ENCODE results near the gene SCN9A. TPM values are rescaled to one million over a fixed set of nuclear protein-coding genes. Genes with fewer than 3 reads are reported as not detected.

SCN9A gene
- total and polyA plus RNA-seq, 2 of the 8 experiments (the other 6 are each of a cell fraction or from before 2014, with no cell fraction given) = 1.6 to 6.2 TPM

DNA sequence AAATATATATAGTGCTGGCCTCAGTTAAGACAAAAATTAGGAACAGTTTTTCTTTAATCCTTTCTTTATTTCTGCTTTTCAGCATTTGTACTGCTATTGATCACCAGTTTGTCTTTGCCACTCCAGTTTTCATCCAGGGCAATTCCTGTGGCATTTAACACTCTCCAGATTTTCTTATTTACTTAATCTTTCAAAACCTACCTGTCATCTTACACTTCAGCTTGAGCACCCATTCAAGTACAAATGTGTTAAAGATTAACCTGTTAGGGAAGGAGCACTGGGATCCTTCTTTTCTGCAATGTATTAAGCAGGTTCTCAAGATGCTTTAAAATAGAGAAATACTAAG, 146.1 kb downstream of the SCN9A start (continued):
- TF ChIP-seq, protein P1, sequence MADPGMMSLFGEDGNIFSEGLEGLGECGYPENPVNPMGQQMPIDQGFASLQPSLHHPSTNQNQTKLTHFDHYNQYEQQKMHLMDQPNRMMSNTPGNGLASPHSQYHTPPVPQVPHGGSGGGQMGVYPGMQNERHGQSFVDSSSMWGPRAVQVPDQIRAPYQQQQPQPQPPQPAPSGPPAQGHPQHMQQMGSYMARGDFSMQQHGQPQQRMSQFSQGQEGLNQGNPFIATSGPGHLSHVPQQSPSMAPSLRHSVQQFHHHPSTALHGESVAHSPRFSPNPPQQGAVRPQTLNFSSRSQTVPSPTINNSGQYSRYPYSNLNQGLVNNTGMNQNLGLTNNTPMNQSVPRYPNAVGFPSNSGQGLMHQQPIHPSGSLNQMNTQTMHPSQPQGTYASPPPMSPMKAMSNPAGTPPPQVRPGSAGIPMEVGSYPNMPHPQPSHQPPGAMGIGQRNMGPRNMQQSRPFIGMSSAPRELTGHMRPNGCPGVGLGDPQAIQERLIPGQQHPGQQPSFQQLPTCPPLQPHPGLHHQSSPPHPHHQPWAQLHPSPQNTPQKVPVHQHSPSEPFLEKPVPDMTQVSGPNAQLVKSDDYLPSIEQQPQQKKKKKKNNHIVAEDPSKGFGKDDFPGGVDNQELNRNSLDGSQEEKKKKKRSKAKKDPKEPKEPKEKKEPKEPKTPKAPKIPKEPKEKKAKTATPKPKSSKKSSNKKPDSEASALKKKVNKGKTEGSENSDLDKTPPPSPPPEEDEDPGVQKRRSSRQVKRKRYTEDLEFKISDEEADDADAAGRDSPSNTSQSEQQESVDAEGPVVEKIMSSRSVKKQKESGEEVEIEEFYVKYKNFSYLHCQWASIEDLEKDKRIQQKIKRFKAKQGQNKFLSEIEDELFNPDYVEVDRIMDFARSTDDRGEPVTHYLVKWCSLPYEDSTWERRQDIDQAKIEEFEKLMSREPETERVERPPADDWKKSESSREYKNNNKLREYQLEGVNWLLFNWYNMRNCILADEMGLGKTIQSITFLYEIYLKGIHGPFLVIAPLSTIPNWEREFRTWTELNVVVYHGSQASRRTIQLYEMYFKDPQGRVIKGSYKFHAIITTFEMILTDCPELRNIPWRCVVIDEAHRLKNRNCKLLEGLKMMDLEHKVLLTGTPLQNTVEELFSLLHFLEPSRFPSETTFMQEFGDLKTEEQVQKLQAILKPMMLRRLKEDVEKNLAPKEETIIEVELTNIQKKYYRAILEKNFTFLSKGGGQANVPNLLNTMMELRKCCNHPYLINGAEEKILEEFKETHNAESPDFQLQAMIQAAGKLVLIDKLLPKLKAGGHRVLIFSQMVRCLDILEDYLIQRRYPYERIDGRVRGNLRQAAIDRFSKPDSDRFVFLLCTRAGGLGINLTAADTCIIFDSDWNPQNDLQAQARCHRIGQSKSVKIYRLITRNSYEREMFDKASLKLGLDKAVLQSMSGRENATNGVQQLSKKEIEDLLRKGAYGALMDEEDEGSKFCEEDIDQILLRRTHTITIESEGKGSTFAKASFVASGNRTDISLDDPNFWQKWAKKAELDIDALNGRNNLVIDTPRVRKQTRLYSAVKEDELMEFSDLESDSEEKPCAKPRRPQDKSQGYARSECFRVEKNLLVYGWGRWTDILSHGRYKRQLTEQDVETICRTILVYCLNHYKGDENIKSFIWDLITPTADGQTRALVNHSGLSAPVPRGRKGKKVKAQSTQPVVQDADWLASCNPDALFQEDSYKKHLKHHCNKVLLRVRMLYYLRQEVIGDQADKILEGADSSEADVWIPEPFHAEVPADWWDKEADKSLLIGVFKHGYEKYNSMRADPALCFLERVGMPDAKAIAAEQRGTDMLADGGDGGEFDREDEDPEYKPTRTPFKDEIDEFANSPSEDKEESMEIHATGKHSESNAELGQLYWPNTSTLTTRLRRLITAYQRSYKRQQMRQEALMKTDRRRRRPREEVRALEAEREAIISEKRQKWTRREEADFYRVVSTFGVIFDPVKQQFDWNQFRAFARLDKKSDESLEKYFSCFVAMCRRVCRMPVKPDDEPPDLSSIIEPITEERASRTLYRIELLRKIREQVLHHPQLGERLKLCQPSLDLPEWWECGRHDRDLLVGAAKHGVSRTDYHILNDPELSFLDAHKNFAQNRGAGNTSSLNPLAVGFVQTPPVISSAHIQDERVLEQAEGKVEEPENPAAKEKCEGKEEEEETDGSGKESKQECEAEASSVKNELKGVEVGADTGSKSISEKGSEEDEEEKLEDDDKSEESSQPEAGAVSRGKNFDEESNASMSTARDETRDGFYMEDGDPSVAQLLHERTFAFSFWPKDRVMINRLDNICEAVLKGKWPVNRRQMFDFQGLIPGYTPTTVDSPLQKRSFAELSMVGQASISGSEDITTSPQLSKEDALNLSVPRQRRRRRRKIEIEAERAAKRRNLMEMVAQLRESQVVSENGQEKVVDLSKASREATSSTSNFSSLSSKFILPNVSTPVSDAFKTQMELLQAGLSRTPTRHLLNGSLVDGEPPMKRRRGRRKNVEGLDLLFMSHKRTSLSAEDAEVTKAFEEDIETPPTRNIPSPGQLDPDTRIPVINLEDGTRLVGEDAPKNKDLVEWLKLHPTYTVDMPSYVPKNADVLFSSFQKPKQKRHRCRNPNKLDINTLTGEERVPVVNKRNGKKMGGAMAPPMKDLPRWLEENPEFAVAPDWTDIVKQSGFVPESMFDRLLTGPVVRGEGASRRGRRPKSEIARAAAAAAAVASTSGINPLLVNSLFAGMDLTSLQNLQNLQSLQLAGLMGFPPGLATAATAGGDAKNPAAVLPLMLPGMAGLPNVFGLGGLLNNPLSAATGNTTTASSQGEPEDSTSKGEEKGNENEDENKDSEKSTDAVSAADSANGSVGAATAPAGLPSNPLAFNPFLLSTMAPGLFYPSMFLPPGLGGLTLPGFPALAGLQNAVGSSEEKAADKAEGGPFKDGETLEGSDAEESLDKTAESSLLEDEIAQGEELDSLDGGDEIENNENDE (IDR thresholded peaks at IDR 0.05; ENCODE audit: insufficient replicate concordance, low read length) = no peak
- TF ChIP-seq EP300 (IDR thresholded peaks at IDR 0.05; ENCODE audit: borderline replicate concordance in 1 of 2, low read depth in 2 of 2, low read length in 2 of 2) = no peak
- no peak for TF ChIP-seq SIN3A (conservative IDR thresholded peaks at IDR 0.05 in 1 of 2, IDR thresholded peaks at IDR 0.05 in 1 of 2; ENCODE audit: low read depth in 1 of 2, low read length in 2 of 2)
- TF ChIP-seq YY1 (IDR thresholded peaks at IDR 0.05; ENCODE audit: low read depth, low read length) = no peak
- TF ChIP-seq RXRA (IDR thresholded peaks at IDR 0.05; ENCODE audit: insufficient read depth, low read depth, low read length) = no peak
- TF ChIP-seq, protein P2, sequence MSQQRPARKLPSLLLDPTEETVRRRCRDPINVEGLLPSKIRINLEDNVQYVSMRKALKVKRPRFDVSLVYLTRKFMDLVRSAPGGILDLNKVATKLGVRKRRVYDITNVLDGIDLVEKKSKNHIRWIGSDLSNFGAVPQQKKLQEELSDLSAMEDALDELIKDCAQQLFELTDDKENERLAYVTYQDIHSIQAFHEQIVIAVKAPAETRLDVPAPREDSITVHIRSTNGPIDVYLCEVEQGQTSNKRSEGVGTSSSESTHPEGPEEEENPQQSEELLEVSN (IDR thresholded peaks at IDR 0.05) = no peak
- no peak for TF ChIP-seq SP1 (IDR thresholded peaks at IDR 0.05; ENCODE audit: low read depth, low read length)
- TF ChIP-seq NRF1 (IDR thresholded peaks at IDR 0.05; ENCODE audit: low read depth, low read length) = no peak
- no peak for TF ChIP-seq RNF2 (IDR thresholded peaks at IDR 0.05; ENCODE audit: borderline replicate concordance, low read depth, low read length, missing control alignments, poor library complexity, severe bottlenecking)
- TF ChIP-seq JUN (IDR thresholded peaks at IDR 0.05; ENCODE audit: low read depth, low read length) = no peak
- TF ChIP-seq BACH1 (IDR thresholded peaks at IDR 0.05; ENCODE audit: low read length) = no peak

All from H1 (cell line).